CD4-positive, alpha-beta T cell treated with Interleukin-10 for 1 hour (primary cell): Measurements from ENCODE around the gene RNF38.
"Not testable (repeated sequence)": the region's sequence is repeated elsewhere in the genome, so short reads cannot be mapped to it uniquely, and the experiment has no call there.

ENCODE experiments used
- DNase-seq: peaks from one replicate; pipeline ENCODE4 v3.0.0-alpha.2; 2020

RNF38 gene

GRCh38 chr9:36402536-36402935 lies 2.5 kb upstream of the RNF38 start:
- DNase-seq: no peak

- no peak for DNase-seq
Observed at GRCh38 chr9:36401897-36402480, 1.9 kb upstream of the RNF38 start.

- DNase-seq: no peak
Observed at GRCh38 chr9:36401164-36401740, 1.2 kb upstream of the RNF38 start.

GRCh38 chr9:36400332-36401163 lies 479 bp upstream of the RNF38 start:
- peak; percentile 92 for DNase-seq

GRCh38 chr9:36398745-36399144 lies 1.3 kb downstream of the RNF38 start:
- DNase-seq: no peak

GRCh38 chr9:36396985-36397384 lies 3.1 kb downstream of the RNF38 start:
- no peak for DNase-seq

- no peak for DNase-seq
Observed at GRCh38 chr9:36392489-36392888, 7.6 kb downstream of the RNF38 start.

GRCh38 chr9:36389590-36389989 lies 10.5 kb downstream of the RNF38 start:
- no peak for DNase-seq

GRCh38 chr9:36386396-36386965 lies 13.6 kb downstream of the RNF38 start:
- DNase-seq: not testable (repeated sequence)

- no peak for DNase-seq
Observed at GRCh38 chr9:36382484-36382883, 17.6 kb downstream of the RNF38 start.

GRCh38 chr9:36364577-36364976 lies 35.5 kb downstream of the RNF38 start:
- no peak for DNase-seq

GRCh38 chr9:36363448-36363847 lies 36.6 kb downstream of the RNF38 start:
- DNase-seq: no peak

- no peak for DNase-seq
Observed at GRCh38 chr9:36358486-36358885, 41.6 kb downstream of the RNF38 start.

- DNase-seq: no peak
Observed at GRCh38 chr9:36357639-36358038, 42.4 kb downstream of the RNF38 start.

- DNase-seq: no peak
Observed at GRCh38 chr9:36346569-36346968, 53.5 kb downstream of the RNF38 start.

- no peak for DNase-seq
Observed at GRCh38 chr9:36345103-36345846, 54.8 kb downstream of the RNF38 start.

- no peak for DNase-seq
Observed at GRCh38 chr9:36341936-36342577, 58.0 kb downstream of the RNF38 start.

GRCh38 chr9:36337865-36338264 lies 62.2 kb downstream of the RNF38 start:
- DNase-seq: no peak

GRCh38 chr9:36337002-36337401 lies 63.1 kb downstream of the RNF38 start:
- DNase-seq: no peak

GRCh38 chr9:36336131-36336907 lies 63.8 kb downstream of the RNF38 start:
- no peak for DNase-seq

GRCh38 chr9:36332006-36332405 lies 68.1 kb downstream of the RNF38 start:
- DNase-seq: no peak
